WI38 (cell line): ENCODE results near the gene B4GALNT3.
A peak's percentile ranks its signal among the peaks of the same experiment; 100 is the strongest.
"Not testable (repeated sequence)": the region's sequence is repeated elsewhere in the genome, so short reads cannot be mapped to it uniquely, and the experiment has no call there.

Experiments
- H3K4me3 ChIP-seq: 2 replicates; pipeline ENCODE4 v1.5.1; 2011; ENCODE audit warnings: low read depth, mild to moderate bottlenecking, control low read depth, low read length
- CTCF ChIP-seq: IDR thresholded peaks from 2 replicates; pipeline ENCODE4 v1.5.1; 2012; ENCODE audit warnings: low read depth, mild to moderate bottlenecking, control low read depth, low read length

Gene B4GALNT3

DNA sequence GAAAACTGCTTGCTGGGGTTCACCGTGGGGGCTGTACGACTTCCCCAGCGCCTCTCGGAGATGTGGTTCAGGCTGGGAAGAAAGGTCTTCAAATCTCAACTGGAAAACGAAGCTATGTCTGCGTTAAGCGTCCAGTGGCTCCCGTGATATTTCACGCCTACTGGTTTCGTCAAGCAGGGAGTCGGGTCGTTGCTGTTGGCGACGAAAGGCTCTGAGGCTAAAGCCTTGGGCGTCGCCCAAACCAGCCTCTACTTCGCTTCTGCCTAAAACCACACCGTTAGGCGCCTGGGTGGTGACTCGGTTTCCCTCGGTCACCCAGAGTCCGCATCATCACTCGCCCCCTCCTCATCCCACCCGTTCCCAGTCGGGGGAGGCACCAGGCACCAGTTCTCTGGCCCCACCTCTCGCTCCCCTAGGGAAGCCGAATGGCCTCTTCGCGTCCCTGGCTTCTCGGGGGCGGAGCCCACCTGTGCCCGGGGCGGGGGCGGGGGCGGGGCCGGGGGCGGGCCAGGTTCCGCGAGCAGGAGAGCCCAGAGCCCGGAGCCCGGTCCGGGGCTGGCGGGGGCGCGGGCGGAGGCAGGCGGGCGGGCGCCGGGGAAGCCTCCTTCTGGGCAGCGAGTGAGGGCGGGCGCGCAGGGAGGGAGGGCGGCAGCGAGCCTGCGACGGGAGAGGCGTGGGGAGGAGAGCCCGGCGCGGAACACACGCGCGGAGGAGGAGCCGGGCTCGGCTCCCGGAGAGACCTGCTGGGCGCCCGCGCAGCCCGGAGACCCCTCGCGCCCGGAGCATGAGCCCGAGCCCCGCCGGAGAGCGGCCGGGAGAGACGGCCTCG, at the start of gene B4GALNT3:
Gene B4GALNT3, plus strand, starts transcription at position 510 of the 829 bp plus-strand sequence. CDS start 438 bp downstream, outside the sequence.
- peak within 1 kb of the TSS; percentile 34 for H3K4me3 ChIP-seq
- no peak for TF ChIP-seq CTCF

DNA sequence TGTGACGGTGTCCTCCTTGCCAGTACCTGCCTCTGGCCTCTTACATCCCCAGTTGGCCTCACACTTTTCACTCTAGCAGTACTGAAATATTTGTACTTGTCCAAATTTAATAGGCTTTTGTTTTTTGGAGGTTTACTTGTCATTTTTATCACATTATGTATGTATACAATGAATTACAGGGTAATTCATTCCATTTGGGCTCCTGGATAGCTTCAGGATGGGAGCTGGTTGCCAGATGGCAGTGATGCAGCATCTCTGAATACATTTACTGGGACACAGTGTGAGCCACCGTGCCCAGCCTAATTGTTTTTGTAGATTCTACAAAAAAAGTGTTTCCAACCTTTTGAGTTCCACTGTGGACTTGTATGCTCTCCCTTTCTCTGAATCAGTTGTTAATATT, 44.9 kb upstream of the B4GALNT3 start:
- TF ChIP-seq CTCF, result no peak
- H3K4me3 ChIP-seq, result no peak overlapping the region

DNA sequence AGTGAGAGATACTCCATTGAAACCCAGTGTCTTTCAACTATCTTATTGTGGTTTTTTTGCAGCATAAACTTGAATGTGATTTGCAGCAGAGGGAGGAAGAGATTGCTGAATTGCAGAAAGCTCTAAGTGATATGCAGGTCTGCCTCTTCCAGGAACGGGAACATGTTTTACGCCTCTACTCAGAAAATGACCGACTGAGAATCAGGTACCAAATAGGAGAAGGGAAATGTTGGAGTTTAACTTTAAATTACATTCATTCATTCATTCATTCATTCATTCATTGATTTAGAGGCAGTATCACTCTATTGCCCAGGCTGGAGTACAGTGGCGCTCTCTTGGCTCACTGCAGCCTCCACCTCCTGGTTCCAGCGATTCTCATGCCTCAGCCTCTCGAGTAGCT, 41.3 kb upstream of the B4GALNT3 start:
- TF ChIP-seq CTCF, result no peak
- H3K4me3 ChIP-seq, result no peak overlapping the region

GRCh38 chr12:422526-422925, 37.2 kb upstream of the B4GALNT3 start:
- TF ChIP-seq CTCF, result no peak
- no peak overlapping the region for H3K4me3 ChIP-seq

- H3K4me3 ChIP-seq, result not testable (repeated sequence)
Observed at GRCh38 chr12:435737-436136, 24.0 kb upstream of the B4GALNT3 start.

- no peak overlapping the region for H3K4me3 ChIP-seq
- peak; percentile 79 for TF ChIP-seq CTCF
Observed at GRCh38 chr12:442235-442884, 17.4 kb upstream of the B4GALNT3 start.

DNA sequence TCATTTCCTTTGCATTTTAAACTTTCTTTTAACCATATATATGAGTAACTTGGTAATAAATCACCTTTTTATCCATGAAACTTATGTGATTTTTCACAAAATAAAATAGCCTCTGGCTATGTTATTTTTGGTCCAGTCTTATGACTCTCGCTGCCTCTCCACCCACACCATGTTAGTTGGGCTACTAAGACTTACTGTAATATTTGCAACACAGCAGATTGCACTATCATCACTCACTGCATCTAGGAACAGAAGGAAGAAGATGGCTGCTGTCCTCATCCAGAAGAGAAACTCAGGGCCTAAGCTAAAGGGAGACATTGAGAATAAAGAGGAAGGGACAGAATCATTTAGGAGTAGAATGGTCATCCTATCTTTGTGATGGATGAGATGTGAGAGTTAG, 12.6 kb upstream of the B4GALNT3 start:
- no peak for TF ChIP-seq CTCF

DNA sequence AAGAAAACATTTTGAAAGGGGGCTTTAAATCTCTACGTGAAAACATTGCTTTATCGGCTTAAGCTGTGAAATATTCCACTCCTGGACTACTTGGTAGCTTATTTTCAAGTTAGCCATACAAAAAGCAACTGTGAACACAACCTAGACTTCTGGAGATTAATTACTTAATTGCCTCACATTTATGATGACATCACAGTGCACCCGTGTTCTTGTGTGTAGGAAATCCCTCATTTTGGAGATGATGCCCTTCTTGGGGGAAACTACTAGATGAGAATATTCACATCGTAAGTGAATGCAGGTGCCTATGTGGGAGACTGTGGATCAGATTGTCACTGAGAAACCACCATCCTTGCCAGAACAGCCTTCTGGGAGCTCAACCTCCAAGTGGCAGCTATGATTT, 10.5 kb upstream of the B4GALNT3 start:
- no peak for TF ChIP-seq CTCF
- H3K4me3 ChIP-seq, result no peak overlapping the region

More for the DNA sequence above, 12.6 kb upstream of the B4GALNT3 start:
- no peak overlapping the region for H3K4me3 ChIP-seq
